Stimulated activated CD4-positive, alpha-beta T cell treated with anti-CD3 and anti-CD28 coated beads, Interleukin-12 subunit alpha, Interleukin-12 subunit beta, amount 100 ng/mL, for 48 hours (primary cell): ENCODE data around the gene FOSB.
A peak's percentile ranks its signal among the peaks of the same experiment; 100 is the strongest.
"Not testable (repeated sequence)": the region's sequence is repeated elsewhere in the genome, so short reads cannot be mapped to it uniquely, and the experiment has no call there.

Experiments
- DNase-seq, 3 donors: peaks; one replicate each; pipeline ENCODE4 v3.0.0-alpha.2; 2020; ENCODE audit warnings: low read depth in 2 of 3, low spot score in 1 of 3

The FOSB gene

DNA sequence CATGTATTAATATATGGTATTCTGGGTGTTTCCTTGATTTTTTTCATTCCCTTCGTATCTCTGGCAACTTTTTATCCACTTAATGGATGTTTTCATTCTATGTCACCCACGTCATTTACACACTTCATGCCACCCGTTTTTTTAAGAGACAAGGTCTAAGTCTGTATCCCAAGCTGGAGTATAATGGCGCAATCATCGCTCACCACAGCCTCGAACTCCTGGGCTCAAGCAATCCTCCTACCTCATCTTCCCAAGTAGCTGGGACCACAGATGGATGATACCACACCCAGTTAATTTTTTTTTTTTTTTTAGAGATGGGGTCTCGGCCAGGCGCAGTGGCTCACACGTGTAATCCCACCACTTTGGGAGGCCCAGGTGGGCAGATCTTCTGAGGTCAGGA, 36.1 kb downstream of the FOSB start:
- DNase-seq = no peak

DNA sequence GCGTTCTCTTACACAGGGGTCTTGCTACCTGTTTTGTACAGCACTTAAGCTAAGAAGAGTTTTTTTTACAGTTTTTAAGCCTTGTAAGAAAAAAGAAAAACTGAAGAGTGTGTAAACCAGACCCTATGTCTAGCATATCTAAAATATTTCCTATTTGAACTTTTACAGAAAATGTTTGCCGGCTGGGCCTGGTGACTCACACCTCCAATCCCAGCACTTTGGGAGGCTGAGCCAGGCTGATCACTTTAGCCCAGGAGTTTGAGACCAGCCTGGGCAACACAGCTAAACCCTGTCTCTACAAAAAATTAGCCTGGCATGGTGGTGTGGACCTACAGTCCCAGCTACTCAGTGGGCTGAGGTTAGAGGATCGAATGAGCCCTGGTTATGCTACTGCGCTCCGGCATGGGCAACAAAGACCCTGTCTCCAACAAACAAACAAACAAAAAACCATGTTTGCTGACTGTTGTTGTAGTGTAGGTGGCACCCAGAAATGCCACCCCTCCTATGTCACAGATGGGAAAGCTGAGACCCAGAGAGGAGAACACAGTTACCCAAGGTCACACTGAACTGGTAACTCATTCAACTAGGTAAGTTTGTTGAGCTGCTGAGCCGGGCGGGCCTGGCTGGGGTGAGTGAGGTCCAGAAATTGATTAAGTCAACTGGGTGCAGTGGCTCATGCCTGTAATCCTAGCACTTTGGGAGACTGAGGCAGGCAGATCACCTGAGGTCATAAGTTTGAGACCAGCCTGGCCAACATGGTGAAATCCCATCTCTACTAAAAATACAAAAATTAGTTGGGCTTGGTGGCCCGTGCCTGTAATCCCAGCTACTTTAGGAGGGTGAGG, 37.6 kb downstream of the FOSB start:
- DNase-seq = no peak

DNA sequence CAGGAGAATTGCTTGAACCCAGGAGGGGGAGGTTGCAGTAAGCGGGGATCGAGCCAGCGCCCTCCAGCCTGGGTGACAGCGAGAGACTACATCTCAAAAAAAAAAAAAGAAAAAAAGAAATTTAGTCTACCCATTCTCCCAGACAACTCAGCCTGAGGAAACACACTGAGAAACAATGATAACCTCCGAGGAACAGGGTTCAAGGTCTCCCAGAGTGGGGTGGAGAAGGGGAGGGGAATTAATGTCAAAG, 38.1 kb downstream of the FOSB start:
- no peak for DNase-seq

DNA sequence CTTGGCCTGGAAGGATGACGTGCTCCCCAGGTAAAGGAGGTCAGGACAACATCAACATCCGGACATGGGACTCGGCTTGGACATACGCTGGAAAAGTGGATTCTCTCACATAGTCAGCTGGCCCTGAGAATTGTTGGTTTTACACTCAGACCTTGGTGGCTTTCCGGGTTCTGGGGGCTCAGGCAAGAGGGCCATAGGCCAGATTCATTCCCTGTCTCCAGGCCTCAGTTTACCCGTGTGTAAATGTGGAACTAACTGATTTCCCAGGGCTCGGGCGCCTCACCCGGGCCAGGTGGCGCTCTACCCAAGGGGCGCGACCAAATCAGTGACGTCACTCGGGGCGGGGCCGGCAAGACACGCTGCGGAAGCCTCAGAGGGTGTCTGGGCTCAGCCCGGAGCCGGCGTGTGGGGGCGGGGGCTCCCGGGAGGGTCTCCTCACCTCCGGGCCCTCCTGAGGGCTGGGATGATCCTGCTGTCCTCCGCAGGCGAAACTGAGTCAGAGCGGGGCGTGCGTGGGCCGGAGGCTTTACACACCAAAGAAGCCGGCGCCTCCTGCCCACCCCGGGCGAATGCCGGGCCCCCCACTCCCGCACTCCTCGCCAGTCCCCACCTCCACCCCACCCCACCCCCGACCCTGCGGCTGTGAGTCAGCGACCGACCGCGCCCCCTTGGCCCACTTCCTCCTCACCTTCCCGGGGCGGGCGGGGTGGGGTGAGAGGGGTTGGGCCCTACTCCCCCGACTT, 38.6 kb downstream of the FOSB start:
- DNase-seq = peak; percentile 97 to 99 (median 99)

DNA sequence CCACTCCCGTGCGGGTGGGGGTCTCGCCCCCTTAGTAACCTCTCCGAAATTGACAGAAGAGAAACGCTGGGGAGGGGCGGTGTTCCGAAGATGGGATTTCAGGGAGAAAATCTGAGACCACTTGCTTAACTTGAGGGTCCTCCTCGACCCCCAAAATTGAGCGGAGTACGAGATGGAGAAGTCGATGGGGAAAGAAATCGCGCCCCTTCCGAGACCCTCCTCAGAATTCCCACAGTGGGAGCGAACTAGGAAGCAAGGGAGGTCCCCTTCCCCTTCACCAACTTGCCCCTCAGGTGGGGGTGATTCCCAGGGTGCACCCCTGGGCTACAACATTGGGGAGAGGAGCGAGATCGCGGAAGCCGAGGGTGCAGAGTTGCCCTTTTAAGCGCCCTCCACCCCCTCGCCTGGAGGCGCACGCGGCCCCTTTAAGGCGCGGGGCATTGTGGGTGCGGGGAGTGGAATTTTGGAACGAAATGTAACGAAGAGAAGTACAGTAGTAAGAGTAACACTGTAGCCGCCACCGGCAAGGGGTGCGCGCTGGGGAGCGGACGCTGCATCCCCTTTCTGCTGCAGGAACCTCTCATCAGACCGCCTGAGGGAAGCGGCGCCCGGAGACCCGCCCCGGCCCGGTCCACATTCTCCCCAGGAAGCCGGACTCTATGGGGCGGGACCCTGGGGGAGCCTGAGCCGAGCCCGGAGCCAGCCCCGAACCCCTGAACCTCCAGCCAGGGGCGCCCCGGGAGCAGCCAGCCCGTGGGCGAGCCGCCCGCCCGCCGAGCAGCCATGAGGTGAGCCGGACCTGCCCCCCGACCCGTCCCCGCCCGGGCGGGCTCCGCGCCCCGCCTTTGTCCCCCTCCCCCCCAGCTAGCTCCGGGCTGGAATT, 39.4 kb downstream of the FOSB start, which contains the start of gene VASP:
Gene VASP, plus strand, starts transcription at position 491 of the 883 bp plus-strand sequence. Its CDS starts 293 bp downstream, at position 784.
- peak; percentile 87 to 89 (median 88) for DNase-seq

DNA sequence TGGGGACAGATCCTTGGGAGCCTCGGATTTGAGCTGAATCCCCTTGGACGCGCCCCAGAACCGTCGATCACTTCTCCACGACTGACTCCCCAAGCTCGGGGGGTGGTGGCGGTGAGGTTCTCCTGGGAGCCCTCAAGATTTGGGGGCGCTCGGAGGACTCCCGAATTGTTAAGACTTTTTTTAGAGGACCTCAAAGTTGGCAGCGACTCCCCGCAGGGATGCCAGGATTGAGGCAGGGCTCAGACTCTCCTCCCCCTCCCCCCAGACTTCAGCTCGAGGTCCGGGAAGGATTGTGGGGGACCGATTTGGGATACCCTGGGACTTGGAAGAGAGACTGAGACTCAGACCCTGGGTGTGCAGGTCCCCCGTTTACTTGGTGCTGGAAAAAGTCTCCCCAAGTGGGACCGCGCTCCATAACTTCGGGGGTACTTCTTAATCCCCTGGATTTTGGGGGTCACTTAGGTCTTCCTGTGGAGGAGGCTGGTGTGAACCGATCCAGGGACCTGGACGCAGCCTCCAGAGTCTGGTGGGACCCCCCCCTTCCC, 40.1 kb downstream of the FOSB start:
- DNase-seq = no peak

DNA sequence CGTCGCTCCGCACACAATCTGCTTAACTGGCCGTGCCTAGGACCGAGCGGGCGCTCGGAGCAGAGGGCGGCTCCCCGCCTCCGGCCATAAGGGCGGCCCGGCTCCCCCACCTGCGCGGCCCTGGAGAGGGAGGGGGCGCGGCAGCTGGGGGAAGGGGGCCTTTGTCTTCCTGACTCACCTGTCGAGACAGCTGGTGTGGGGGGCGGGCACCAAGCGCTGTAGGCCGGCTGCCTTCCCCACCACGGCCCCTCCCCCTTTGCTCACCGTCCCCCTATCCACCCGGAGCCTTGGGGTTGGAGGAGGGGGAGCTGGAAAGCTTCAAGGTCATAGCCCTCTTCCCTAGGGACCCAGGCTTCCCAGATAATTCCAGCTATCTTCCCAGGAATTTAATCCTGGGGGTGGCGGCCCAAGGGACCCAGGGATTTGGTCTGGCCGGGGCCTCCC, 40.6 kb downstream of the FOSB start:
- DNase-seq = no peak

DNA sequence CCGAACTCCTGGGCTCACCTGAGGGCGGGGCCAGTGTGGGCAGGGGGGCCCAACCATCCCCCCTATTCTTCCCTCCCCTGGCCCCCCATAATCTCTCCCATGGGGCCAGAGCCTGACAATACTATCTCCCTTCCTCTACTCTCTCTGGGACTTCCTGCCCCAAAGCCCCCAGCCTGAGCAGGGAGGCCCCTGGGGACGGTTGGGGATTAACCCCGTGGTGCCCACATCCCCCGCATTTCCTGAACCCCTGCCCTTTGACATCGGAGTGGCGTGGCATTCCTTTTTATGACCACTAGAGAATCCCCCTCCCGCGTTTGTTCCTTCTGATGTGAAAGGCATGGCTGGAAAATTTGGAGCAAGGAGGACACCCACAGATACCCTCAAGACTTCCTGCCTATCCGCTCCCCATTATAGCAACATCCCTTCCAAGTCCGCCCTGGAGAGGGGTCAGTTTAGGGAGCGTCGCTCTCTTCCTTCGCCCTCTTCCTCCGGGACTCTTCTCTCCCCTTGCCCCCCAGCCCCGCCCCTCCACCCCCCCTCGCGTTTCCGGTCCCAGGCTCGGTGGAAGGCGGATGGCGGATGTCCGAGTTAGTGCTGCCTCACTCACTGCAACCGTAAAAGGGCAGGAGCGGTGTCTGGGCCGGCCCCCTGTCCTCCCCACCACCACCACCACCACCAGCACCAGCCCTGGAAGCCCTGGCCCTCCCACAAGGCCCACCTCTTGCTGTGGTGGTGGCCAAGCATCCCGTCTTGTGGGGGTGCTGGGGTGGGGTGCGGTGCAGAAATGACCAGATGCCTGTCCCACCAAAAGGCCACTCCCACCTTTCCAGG, 41.3 kb downstream of the FOSB start:
- no peak for DNase-seq

DNA sequence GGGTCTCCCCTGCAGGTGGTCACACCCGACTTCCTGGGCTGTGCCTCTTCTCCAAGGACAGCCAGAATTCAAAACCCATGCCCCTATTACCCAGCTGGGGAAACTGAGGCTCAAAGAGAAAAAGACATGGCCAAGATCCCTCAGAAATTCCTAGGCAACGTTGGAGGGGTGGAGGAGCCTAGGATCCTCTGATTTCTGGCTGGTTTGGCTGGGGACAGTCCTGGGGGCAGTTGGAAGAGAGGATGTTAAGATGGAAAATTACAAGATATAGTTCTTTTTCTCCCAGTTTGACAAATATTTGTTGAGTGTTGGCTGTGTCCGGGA, 41.9 kb downstream of the FOSB start:
- DNase-seq = no peak

- DNase-seq = not testable (repeated sequence)
Measured at GRCh38 chr19:45510352-45510751, 42.6 kb downstream of the FOSB start.

DNA sequence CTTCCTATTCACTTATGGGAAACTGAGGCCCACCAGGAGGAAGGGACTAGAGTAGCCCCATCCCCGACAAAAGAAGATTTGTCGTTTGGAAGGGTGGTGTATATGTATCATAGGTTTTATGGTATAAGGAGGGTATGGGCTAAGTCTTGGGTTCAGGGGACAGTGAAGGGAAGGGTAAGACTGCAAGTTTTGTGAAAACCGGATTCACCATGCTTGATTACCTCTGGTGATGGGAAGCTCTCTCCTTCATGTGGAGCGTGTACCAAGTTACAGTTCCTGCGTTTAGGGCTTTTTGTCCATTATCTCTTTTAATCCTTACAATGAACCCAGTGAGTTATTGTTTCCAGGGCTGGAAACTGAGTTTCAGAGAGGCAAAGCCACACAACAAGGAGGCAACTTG, 43.3 kb downstream of the FOSB start:
- no peak for DNase-seq

- DNase-seq = no peak
Measured at GRCh38 chr19:45512881-45513483, 45.2 kb downstream of the FOSB start.

- DNase-seq = no peak
Measured at GRCh38 chr19:45514376-45515051, 46.7 kb downstream of the FOSB start.

DNA sequence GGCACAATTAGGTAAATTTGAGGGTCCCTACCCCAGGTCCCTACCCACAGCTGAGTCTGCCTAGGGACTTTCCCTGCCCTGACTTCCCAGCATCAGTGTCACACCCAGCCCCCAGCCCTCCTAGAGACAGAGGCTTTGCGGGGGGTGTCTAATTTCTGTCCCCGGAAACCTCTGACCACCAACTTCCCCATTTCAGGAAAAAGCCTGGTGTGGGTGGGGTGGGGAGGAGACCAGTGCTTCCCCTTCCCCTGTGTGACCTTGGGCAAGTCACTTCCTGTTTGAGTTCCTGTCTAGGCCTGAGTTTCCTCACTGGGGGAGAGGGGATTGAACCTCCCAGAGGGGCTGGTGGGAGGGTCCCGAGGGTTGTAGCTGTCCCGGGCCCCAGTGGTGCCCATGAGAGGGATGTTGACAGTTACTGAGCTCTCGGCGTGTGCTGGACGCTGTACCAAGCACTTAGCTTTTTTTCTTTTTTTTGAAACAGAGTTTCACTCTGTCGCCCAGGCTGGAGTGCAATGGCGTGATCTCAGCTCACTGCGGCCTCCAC, 47.4 kb downstream of the FOSB start:
- DNase-seq = no peak

- DNase-seq = no peak
Measured at GRCh38 chr19:45515807-45516401, 48.1 kb downstream of the FOSB start.

DNA sequence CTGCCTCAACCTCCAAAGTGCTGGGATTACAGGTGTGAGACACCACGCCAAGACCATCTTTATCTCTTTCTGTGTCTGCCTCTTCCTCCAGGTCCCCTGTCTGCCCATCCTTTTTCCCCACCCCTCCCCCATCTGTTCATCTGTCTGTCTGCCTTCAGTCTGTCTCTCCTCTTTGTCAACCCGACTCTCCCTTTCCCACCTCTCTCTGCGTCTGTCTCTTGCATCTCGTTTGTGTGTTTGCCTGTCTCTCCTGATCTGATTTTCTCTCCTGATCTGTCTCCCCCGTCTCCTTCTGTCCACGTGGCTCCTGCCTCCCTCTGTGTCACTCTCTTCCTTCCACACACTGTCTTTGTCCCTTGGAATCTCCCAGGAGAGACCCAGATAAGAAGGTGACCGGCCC, 49.4 kb downstream of the FOSB start:
- DNase-seq = no peak

DNA sequence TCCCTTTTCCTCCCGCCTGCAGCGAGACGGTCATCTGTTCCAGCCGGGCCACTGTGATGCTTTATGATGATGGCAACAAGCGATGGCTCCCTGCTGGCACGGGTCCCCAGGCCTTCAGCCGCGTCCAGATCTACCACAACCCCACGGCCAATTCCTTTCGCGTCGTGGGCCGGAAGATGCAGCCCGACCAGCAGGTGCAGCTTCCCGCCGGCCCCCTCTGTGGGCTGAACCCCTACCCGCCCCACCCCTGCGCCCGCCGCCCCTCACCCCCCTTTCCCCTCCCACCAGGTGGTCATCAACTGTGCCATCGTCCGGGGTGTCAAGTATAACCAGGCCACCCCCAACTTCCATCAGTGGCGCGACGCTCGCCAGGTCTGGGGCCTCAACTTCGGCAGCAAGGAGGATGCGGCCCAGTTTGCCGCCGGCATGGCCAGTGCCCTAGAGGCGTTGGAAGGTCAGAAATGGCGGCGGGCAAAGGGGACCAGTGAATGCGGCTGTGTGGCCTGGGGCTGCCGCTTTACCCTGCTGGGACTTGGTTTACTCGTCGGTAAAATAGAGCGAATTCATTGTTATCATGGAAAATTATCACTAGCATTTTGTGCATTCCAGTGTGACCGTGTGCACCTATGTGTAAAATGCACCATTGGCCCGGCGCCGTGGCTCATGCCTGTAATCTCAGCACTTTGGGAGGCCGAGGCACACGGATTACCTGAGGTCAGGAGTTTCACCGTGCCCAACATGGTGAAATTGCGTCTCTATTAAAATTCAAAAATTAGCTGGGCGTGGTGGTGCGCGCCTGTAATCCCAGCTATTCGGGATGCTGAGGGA, 50.1 kb downstream of the FOSB start:
- DNase-seq = no peak

DNA sequence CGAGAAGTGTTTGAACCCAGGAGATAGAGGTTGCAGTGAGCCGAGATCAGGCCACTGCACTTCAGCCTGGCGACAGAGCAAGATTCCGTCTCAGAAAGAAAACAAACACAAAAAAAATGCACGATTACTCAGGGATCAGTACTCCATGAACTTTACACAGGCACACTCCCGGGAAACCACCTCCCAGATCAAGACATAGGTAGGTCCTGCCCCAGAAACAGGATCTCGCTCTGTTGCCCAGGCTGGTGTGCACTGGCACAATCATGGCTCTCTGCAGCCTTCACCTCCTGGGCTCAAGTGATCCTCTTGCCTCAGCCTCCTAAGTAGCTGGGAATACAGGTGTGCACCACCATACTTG, 50.7 kb downstream of the FOSB start:
- no peak for DNase-seq
